Hypothalamus (tissue), 51 donors: Measurements from ENCODE around the gene RPP25L.

Experiments
- DNase-seq, 51 donors: peaks; one replicate each; lab custom pipeline; 2025; lab: John Stamatoyannopoulos, UW

RPP25L gene

DNA sequence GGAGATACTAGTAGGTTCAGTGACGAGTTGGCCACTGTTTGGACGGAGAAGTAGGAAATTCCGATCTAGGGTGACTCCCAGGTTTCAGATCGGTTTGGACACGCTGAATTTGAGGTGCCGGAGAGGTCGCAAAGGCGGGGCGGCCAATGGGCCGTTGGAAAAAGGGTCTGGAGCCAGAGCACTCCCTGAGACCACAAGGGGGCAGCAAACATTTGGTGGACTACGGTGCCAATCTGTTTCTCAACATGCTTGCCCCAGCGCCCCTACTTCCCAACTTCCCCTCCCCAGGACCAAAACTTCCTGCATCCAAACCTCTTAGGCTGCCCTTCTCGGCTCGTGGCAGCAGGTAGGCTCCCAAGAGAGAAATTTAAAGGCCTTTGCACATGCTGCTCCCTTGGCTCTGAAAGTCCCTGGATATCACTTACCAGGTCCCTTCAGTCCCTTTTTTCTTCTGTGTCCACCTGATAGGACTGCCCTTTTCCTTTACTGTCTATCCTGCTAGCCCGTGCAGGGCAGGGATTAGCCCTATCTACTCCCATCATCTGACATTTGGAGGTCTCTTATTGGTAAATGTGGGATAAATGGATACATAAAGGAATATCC, 992 bp upstream of the RPP25L start:
- peak in 47 of 51 donors; percentile 11 to 84 (median 60) for DNase-seq

DNA sequence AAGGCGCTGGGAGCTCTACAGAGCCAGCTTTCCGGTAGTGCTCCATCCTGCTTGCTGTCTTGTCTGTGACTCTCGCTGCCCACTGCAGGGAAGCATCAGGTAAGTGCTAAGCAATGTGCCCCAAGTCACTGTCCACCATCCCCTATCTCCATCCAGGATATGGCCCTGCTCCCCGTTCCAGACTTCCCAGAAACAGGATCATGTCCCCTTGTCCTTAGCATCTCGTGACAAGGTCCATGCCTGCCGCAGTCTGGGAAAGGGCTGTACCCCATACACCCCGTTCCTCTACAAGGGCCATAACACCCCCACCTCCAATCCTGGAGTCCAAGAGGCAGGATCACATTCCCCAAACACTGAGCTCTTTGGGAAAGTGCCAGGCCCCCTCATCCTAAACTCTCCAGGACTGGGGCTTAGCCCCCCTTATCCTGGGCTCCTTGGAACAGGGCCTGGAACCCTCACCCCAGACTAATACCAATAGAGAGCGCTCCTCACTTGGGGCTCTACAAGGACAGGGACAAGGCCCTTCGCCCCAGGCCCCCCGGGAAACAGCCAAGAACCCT, 566 bp downstream of the RPP25L start:
- peak in 2 of 51 donors; percentile 14 to 47 for DNase-seq

DNA sequence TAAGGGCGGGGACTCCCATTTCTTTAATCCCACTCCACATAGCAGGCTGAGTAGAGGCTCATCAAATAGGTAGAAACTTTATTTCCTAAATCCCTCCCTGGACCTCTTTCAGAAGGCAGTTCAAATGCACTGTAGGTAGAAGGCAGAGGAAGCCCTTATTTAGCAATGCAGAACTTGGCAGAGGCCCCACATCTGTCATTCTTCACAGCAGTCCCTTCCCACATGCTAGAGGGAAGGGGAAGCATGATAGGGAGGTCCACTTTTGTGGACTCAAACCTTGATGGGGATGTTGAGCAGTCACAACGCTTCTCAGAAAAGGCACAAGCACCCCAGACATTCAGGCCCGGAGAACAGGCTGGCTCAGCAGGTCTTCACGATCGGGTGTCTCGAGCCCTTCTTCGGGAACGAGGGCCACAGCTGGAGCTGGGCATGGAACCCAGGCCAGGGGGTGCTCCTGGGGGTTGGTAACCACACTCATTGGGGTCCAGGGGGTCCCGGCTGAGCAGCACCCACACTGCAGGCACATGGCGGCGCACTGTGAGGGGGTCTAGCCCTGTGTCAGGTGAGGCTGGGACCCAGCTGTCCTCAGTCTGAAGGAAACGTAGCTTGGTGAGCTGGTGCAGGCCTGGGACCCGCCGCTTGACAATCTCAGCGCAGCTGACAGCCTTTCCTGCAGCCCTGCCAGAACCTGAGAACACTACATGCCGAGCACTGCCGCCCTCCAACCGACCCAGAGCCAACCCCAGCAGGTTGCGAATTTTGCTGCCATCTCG, 1.3 kb downstream of the RPP25L start:
- DNase-seq = no peak

DNA sequence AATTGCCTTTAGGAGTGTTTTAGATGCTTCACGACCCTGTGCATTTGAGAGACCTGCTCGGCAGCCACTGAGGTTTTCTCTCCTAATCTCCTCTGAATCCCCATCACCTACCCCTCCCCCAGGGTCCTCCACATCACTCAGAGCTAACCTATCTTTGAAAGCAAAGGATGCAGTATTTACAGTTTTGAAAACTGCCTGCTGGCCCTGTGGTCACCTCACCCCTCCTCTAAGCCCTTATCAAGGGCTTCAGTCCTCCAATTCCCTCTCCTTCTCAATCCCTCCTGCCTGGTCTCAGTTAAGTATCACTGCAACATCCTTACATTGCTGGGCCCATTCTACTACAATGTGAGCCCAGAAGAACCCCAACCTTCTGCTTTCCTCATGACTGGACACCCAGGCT, 4.6 kb downstream of the RPP25L start:
- no peak for DNase-seq

DNA sequence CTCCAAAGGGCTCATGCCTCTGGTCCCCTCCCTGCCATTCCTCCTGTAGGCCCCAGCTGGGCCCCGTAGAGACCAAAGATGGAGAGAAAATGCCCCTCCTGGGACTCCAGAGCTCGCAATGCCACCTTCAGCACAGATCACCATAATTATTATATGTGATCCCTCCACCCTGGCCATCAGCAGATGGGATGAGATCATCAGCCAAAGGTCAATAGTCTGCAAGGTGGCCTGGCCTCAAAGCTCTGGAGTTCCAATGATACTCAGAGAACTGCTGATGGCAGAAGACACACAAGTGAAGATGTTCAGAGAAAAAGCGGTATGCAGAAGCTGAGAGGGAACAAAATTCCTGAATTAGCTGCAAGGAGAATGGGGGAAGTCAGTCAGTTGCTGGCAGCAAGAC, 5.0 kb downstream of the RPP25L start:
- no peak for DNase-seq

DNA sequence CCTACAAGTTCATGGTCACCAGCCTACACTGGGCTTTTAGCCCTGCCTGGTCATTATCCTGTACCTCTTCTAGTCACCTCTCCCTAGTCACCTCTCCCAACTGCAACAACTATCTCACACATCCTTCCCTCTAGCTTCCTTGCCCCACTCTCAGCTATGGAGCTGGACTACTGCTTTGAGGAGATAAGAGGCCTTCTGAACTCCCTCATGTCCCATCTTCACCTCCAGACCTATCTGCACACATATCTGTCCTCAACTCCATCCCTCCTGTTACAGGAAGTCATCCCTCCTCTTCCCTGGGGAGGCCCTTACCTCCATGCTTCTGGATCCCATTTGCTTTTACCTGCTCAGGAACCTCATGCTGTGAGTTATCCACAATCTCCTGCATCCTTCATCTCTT, 5.7 kb downstream of the RPP25L start:
- DNase-seq = no peak

DNA sequence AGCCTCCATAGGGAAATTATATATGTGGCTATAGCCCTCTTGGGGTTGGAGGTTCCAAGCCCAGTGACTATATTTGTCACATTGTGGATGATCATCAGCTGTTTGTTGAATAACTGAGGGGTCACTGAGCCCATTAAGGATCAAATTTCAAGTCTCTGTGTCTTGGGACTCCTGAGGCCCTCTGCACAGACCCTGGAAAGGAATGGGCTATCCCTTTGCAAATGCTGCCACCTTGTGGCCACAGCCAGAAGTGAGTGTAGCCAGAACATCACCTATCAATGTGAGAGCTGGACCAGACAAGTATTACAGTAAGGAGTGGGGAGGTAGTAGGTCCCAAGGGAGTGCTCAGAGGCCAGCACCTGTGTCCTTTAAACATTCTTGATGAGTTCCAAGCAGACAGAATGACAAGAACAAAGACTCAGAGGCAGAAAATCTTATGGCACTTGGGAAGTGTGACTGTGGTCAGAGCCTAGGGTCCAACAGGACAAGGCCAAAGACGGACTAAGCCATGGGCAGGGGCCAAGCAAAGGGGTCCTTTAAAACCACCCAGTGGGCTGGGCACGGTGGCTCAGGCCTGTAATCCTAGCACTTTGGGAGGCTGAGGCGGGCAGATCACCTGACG, 8.2 kb downstream of the RPP25L start:
- DNase-seq = peak in 49 of 51 donors; percentile 18 to 91 (median 70)

DNA sequence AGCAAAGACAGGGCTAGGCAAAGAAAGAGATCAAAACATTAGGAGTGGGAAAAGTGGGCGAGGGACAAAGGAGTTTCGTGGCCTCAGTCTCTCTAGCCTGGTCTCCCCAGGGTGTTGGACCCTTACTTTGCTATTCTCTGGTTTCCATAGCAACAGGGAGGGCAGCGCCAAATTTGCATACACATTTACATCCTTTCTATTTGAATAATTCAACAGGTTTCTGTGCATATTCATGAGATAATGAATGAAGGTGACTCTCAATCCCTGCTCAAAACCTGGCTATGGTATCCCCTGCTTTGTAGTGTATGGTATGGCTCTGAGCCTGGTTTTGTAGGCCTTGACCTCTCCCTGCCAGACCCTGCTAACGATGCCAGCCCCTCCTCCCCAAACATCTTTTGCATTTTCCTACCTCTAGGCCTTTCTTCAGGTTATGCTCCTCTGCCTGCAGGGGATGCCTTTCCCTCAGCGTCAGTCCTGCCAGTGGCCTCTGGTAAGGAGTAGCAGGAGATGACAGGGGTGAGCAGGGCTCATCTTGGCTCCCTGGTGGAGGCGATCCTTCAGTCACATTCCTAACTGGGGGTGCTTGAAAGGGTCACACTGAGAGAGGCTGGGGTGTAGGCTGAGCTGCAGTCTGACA, 9.8 kb downstream of the RPP25L start:
- DNase-seq = no peak

DNA sequence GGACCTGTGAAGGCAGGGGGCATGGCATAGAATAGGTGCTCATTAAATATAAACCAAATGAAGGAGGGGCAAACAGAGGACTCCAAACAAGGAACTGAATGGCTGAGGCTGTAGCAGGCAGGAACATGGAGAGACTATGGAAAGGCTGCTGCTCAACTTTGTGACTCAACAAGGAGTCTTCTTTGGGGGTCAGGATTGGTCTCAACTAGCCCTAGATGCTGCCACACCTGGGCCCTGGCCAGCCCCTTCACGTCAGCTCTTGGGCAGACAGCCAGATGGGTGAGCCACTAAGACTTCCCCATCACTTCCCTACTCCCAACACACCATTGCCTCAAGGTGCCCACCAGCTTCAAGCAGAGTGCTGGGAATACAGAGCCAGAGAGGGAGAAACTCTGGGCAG, 11.0 kb downstream of the RPP25L start:
- DNase-seq = peak in 1 of 51 donors; percentile 10

DNA sequence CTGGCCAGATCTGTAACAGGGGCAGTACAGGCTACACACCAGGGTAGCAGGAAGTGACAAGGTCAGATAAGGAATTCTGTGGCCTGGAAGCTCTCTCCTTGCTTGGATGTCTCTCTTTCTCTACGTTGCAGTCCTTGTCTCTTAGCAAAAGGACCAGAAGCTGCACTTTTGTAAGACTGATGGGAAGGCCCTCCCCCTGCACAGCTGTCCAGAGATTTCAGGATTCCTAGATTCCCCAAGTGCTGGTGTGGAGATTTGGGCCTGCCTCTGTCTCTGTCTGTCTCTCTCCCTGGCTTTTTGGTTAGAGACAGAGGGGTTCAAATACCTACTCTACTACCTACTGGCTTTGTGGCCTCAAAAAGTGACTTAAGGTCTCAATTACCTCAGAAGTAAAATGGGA, 12.4 kb downstream of the RPP25L start:
- no peak for DNase-seq

DNA sequence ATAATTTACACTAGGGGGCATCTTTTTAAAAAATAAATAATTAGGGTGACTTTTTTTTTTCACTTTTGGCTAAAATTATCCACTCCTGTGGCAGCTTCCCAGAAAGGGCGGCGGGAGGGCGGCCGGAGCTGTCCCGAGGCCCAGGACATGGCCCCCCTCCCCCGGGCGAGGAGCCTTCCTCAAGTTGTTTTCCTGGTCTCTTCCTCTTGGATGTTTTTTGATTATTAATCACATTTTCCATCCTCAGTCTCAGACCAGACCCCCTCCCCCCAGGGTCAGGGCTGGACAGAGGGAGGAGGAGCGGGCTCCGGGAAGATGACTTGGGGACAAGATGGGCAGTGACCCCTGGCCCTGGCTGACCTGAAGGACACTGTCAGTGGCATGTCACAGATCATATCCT, 17.7 kb downstream of the RPP25L start:
- peak in 3 of 51 donors; percentile 17 to 19 (median 17) for DNase-seq

DNA sequence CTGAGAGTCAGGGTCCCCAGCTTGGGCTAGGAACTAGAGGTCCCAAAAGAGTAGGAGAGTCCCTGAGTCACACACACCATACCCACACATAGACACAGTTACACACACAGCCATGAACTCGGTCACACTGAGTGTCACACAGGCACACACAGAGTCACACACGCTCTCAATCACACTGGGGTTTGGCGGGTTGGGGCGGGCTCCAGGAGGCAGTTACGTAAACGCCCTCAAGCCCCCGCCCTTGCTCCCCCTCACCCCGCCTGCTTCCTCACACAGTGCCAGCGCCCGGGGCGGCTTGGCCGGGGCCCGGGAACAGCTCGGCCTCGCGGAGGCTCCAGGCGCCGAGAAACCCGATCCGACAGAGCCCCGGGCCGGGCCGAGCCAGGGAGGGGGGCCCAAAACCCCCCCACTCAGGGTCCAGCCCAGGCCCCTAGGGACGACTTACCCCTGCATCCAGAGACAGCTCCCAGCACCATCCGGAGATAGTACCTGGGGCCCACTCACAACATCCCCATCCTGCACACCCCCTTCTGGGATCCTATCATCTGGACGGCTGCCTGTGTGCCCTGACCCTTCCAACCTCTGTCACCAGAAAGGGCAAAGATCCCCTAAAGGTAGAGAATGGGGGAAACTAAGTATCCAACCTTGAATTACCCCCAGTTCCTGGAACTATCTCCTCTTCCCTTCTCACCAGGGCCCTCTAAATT, 18.8 kb downstream of the RPP25L start:
- DNase-seq = peak in 40 of 51 donors; percentile 8 to 82 (median 60)

DNA sequence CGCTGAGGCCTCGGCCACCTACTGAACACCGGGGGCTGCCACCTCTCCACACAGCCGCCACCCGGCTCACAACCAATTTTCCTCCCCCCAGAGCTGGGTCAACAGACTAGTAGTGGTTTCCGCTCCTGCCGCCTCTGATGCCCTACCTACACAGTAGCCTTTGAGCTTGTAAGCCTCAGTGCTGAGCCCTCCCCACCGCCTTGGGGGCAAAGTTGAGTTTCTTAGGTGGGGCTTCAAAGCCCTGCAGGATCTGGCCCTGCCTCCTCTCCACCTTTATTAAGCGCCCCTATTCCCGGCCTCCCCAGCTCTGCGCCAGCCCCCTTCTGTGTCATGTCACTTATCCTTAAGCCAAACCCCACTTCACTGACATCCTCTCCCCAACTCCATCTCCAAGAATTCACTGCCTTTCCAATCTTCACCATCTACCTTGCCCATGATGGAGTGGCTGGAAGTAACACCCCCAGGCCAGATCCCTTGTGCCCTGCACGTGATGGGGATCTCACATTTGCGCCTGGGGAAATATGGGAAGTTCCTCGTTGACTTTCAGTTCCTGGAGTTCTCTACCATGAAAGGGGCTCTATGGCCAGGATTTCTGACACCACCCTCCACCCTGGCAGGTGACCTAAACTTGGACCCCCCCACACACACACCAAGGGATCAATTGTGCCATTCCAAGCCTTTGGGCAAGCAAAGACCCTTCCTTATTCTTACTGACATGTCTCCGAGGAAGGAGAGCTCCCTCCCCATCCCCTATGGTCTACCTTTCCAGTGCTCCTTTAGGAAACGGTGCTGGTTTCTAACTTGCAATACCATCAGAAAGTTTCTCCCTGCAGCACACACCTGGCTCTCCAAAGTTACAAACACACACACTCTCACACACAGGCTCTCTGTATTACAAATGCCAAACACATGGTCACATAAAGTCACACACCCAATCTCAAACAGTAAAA, 19.7 kb downstream of the RPP25L start:
- DNase-seq = peak in 1 of 51 donors; percentile 16

DNA sequence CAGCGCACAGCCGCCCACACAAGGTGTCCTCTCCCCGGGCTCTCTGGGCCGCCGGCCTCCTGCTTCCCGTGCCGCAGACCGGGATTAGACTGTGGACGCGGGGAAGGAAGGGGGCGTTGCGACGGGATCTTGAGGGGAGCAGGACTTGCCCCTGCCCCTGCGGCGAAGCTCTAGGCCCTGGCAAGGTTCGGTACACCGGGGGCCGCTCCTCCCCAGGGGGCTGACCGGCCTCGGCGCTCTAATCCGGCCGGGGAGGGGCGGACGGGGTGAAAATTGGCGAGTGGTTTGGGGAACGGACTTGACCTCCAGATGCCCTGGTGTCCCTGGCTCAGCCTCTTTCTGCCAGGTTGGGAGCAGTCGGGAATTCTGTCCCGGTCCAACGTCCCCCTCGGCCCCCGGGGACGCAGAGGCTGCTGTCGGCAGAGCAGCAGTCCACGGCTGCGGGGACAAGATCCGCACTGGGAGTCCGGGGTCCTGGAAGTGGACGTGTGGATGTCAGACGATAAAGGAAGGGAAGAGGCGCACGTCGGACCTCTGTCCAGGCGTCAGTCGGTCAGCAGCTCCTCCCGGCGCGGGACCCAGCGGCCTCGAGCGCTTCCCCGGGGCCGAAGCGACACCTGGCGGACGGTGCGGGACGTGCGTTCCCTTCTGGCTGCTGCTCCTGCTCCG, 20.5 kb downstream of the RPP25L start:
- peak in 49 of 51 donors; percentile 35 to 92 (median 78) for DNase-seq

DNA sequence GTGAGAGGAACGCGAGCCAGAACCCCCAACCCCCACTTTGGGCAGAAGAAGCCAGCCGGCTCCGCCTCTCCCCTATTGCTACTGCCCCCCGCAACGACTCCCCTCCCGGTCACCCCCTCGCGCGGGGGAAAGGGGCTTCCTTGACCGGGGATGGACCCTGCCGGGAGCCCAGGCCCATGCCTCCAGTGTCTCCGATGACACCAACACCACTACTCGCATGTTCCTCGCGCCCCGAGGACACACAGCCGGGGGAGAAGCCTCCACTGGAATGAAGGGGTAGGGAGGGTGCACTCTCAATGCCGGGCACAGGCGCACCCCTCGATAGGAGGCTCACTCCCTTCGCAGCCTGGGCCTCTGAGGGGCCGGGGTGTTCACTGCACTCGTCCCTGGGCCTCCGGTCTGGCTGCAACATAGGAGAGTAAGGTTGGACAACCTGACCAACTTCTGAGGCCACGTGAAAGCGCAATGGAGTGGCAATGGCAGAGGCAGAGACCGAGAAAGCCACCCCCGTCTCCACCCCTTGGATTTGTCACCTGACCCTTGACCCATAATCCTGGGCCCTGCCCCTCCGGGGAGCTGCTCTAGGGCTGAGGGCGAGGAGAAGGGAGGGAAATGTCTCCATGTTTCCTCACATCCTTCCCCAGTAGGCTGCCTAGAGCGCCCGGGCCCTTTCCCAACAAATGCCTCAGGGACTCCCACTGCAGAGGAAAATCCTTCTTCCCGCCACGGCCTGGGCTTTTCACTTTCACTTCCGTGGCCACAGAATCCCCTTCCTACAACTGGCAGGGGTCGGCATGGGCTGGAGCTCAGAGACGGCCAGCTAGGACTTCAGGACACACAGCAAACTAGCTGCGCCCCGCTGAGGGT, 21.3 kb downstream of the RPP25L start:
- peak in 4 of 51 donors; percentile 36 to 60 (median 52) for DNase-seq

DNA sequence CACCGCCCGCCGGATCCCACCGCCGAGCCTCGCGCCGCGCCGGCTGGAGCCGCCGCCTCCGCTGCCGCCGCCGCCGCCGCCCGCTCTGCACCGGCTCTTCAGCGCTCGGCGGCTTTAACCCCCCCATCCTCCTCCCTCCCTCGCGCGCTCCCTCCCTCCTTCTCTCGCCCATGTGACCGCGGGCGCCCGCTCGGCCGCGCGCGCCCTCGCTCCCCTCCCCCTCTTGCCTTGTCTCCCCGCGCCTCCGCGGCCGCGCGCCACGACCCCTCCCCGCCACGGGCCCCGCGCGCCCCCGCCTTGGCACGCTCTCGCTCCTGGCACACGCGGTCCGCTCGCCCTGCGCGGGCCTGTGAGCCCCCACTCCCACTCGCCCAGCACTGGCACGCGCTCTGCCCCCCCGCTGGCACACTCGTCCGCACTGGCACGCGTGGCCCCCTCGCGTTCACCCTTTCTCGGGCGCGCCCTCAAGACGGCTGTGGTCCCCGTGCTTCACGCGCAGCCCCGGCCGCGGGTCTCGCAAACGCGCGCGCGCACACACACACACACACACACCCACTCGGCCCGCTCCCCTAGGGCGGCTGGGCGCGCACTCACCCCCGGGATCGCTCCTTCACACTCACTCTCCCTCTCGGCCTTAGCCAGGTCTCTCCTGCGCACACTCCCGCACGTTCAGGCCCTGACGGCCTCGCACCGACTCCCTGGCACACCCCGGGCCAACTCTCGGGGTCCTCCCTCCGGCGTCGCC, 22.1 kb downstream of the RPP25L start, which contains the start of gene CNTFR:
CNTFR (minus strand) TSS at position 89 of the 745 bp plus-strand sequence. CDS start 20,743 bp downstream, outside the sequence.
- DNase-seq = peak in 48 of 51 donors; percentile 16 to 84 (median 66)
